Neural cell (in vitro differentiated cells): ENCODE data around the gene E2F4. TPM values are rescaled to one million over a fixed set of nuclear protein-coding genes. Genes with fewer than 3 reads are reported as not detected.
A peak's percentile ranks its signal among the peaks of the same experiment; 100 is the strongest.

ENCODE experiments used
- H2AFZ ChIP-seq: fragments of 200-600, 300-800 bp; sonication (generic), shearing (Covaris generic); 2 replicates; pipeline ENCODE4 v1.6.0; 2014; ENCODE audit warnings: low read depth, mild to moderate bottlenecking, antibody characterized with exemption, low read length, moderate library complexity
- H3F3A ChIP-seq: fragments of 200-600 bp; shearing (Covaris generic); 2 replicates; pipeline ENCODE4 v1.6.1; 2016; ENCODE audit warnings: mild to moderate bottlenecking, moderate library complexity, mixed read lengths, antibody characterized with exemption, low read length; ENCODE audit not compliant: insufficient read depth, poor library complexity, severe bottlenecking
- H3K27ac ChIP-seq: fragments of 200-600, 300-800 bp; sonication (generic), shearing (Covaris generic); 2 replicates; pipeline ENCODE4 v1.5.1; 2014; ENCODE audit warnings: mild to moderate bottlenecking, low read length, moderate library complexity
- H3K27me3 ChIP-seq: fragments of 300-800, 200-600 bp; sonication (generic), shearing (Covaris generic); 2 replicates; pipeline ENCODE4 v1.6.0; 2014; ENCODE audit warnings: mild to moderate bottlenecking, low read depth, low read length, moderate library complexity; ENCODE audit not compliant: insufficient read depth
- H3K36me3 ChIP-seq: fragments of 300-800, 200-600 bp; sonication (generic), shearing (Covaris generic); 2 replicates; pipeline ENCODE4 v1.5.1; 2014; ENCODE audit warnings: mild to moderate bottlenecking, antibody characterized with exemption, low read length, moderate library complexity; ENCODE audit not compliant: insufficient read depth
- H3K4me2 ChIP-seq: fragments of 300-800, 200-600 bp; sonication (generic), shearing (Covaris generic); 2 replicates; pipeline ENCODE4 v1.6.0; 2014; ENCODE audit warnings: mild to moderate bottlenecking, low read length
- H3K4me3 ChIP-seq: fragments of 300-800, 200-600 bp; sonication (generic), shearing (Covaris generic); 2 replicates; pipeline ENCODE4 v1.5.1; 2014; ENCODE audit warnings: mild to moderate bottlenecking, low read length, moderate library complexity
- H3K79me2 ChIP-seq: fragments of 200-600 bp; shearing (Covaris generic); replicated peaks from 2 replicates; pipeline ENCODE4 v1.6.0; 2014; ENCODE audit warnings: mild to moderate bottlenecking, low read length, moderate library complexity; ENCODE audit not compliant: insufficient read depth
- H3K9ac ChIP-seq: fragments of 300-800, 200-600 bp; sonication (generic), shearing (Covaris generic); 2 replicates; pipeline ENCODE4 v1.6.1; 2016; ENCODE audit warnings: mild to moderate bottlenecking, low read length, mixed read lengths
- H3K9me2 ChIP-seq: fragments of 200-600 bp; shearing (Covaris generic); 2 replicates; pipeline ENCODE4 v1.6.1; 2016; ENCODE audit warnings: mild to moderate bottlenecking, low read length, mixed read lengths; ENCODE audit not compliant: insufficient read depth
- H3K9me3 ChIP-seq: fragments of 200-600, 300-800 bp; sonication (generic), shearing (Covaris generic); 2 replicates; pipeline ENCODE4 v1.6.1; 2016; ENCODE audit warnings: mild to moderate bottlenecking, mixed run types, low read length, moderate library complexity, mixed read lengths
- H4K20me1 ChIP-seq: fragments of 200-600 bp; shearing (Covaris generic); 2 replicates; pipeline ENCODE4 v1.6.1; 2016; ENCODE audit warnings: mild to moderate bottlenecking, mixed run types; ENCODE audit not compliant: insufficient read depth
- EP300 ChIP-seq: fragments of 450-650 bp; conservative IDR thresholded peaks from 2 replicates; pipeline ENCODE4 v1.6.1; 2014; ENCODE audit warnings: antibody characterized with exemption, mild to moderate bottlenecking, moderate library complexity; ENCODE audit not compliant: poor library complexity, severe bottlenecking
- EZH2 ChIP-seq: fragments of 200-600, 300-800 bp; shearing (Covaris generic), sonication (generic); IDR thresholded peaks from 2 replicates; pipeline ENCODE4 v1.6.1; 2014; ENCODE audit warnings: antibody characterized with exemption, low read length, borderline replicate concordance, mild to moderate bottlenecking; ENCODE audit not compliant: insufficient read depth, poor library complexity, severe bottlenecking
- MXI1 ChIP-seq: fragments of 450-650 bp; conservative IDR thresholded peaks from 2 replicates; pipeline ENCODE4 v1.6.1; 2014; ENCODE audit warnings: antibody characterized with exemption, mild to moderate bottlenecking; ENCODE audit not compliant: poor library complexity, severe bottlenecking
- POLR2AphosphoS5 ChIP-seq: IDR thresholded peaks from 2 replicates; pipeline ENCODE4 v1.6.1; 2012
- RAD21 ChIP-seq: fragments of 450-650 bp; conservative IDR thresholded peaks from 2 replicates; pipeline ENCODE4 v1.6.1; 2014; ENCODE audit warnings: antibody characterized with exemption, mild to moderate bottlenecking, moderate library complexity
- REST ChIP-seq: IDR thresholded peaks from 2 replicates; pipeline ENCODE4 v1.6.1; 2012; ENCODE audit warnings: borderline replicate concordance
- SMC3 ChIP-seq: fragments of 450-650 bp; conservative IDR thresholded peaks from 2 replicates; pipeline ENCODE4 v1.6.1; 2014; ENCODE audit warnings: antibody characterized with exemption, mild to moderate bottlenecking, moderate library complexity; ENCODE audit not compliant: poor library complexity
- TAF1 ChIP-seq: IDR thresholded peaks from 2 replicates; pipeline ENCODE4 v1.6.1; 2012; ENCODE audit warnings: low read depth
- polyA plus RNA-seq: library from polyadenylated mRNA; depleted of rRNA; stranded (reverse); fragments of >200 nt; gene quantifications from 2 replicates; pipeline ENCODE4 v1.2.3, GENCODE V29; 2014
- TF ChIP-seq, protein P1 (sequence below): fragments of 450-650 bp; IDR thresholded peaks from 2 replicates; pipeline ENCODE4 v1.5.1; 2014; ENCODE audit warnings: antibody characterized with exemption, mild to moderate bottlenecking, moderate library complexity; ENCODE audit not compliant: poor library complexity, severe bottlenecking

The E2F4 gene
- polyA plus RNA-seq, 1 donor from 2014 or later, result 112 TPM

DNA sequence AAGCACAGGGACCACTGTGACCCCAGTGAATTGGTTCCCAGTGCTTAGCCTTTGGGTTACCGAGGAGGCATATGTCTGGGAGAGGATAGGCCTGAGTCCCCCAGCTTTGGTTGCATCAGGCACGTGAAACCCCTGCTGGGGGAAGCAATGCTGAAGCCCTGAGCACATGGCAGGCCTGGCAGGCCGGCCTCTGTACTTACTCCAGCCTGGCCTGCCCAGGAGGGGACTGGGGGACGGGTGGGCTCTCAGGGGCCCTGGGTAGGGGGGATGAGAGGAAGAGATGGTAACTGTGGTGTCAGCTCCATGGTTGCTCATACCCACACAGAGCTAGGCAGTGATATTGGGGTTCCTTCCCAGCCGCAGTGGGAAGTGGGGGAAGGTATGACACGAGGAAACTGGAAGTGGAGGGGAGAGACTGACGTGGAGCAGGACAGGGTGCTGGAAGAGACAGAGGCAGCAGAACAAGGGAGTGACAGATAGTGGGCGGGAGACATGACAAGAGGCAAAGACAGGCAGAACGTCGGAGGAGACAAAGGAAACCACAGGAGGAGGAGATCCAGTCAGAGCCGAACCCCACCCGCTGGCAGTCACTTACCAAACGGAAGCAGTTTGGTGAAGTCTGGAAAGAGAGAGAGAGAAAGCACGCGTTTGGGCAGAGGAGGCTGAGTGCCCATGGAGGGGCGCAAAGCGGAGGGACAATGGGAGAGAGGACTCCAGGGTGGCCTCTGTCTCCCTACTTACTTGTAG is 44.0 kb downstream of the E2F4 start:
- no peaks in the 10 kb centered on the region for H3K27me3 ChIP-seq
- no peaks in the 10 kb centered on the region for H3K9me2 ChIP-seq
- no peaks in the 10 kb centered on the region for H3K79me2 ChIP-seq
- no peak overlapping the region for H3K9ac ChIP-seq
- H3K27ac ChIP-seq, result no peak overlapping the region
- no peak overlapping the region for H3K4me2 ChIP-seq
- H3K36me3 ChIP-seq, result no peaks in the 10 kb centered on the region
- TF ChIP-seq EP300 (no peak), RAD21 (no peak), TAF1 (no peak), EZH2 (no peak), MXI1 (no peak), REST (no peak), POLR2AphosphoS5 (no peak), SMC3 (no peak)
- TF ChIP-seq, protein P1, sequence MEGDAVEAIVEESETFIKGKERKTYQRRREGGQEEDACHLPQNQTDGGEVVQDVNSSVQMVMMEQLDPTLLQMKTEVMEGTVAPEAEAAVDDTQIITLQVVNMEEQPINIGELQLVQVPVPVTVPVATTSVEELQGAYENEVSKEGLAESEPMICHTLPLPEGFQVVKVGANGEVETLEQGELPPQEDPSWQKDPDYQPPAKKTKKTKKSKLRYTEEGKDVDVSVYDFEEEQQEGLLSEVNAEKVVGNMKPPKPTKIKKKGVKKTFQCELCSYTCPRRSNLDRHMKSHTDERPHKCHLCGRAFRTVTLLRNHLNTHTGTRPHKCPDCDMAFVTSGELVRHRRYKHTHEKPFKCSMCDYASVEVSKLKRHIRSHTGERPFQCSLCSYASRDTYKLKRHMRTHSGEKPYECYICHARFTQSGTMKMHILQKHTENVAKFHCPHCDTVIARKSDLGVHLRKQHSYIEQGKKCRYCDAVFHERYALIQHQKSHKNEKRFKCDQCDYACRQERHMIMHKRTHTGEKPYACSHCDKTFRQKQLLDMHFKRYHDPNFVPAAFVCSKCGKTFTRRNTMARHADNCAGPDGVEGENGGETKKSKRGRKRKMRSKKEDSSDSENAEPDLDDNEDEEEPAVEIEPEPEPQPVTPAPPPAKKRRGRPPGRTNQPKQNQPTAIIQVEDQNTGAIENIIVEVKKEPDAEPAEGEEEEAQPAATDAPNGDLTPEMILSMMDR, result no peak
- no peaks in the 10 kb centered on the region for H4K20me1 ChIP-seq
- H3F3A ChIP-seq, result no peaks in the 10 kb centered on the region
- H3K4me3 ChIP-seq, result peak overlapping the region; percentile 38
- no peak overlapping the region for H2AFZ ChIP-seq
- H3K9me3 ChIP-seq, result no peaks in the 10 kb centered on the region

GRCh38 chr16:67236563-67237395 is 44.8 kb downstream of the E2F4 start:
- H3K27me3 ChIP-seq, result no peaks in the 10 kb centered on the region
- no peaks in the 10 kb centered on the region for H3K9me3 ChIP-seq
- no peaks in the 10 kb centered on the region for H3K36me3 ChIP-seq
- H3K9ac ChIP-seq, result no peak overlapping the region
- H3K9me2 ChIP-seq, result no peaks in the 10 kb centered on the region
- no peak overlapping the region for H2AFZ ChIP-seq
- peak overlapping the region; percentile 38 for H3K4me3 ChIP-seq
- no peak overlapping the region for H3K4me2 ChIP-seq
- no peaks in the 10 kb centered on the region for H3K79me2 ChIP-seq
- H3K27ac ChIP-seq, result no peak overlapping the region
- no peaks in the 10 kb centered on the region for H3F3A ChIP-seq
- no peaks in the 10 kb centered on the region for H4K20me1 ChIP-seq
- TF ChIP-seq, protein P1, result no peak
- TF ChIP-seq TAF1, result no peak
- TF ChIP-seq EP300, result no peak
- TF ChIP-seq REST, result no peak
- no peak for TF ChIP-seq POLR2AphosphoS5
- TF ChIP-seq MXI1, result no peak
- TF ChIP-seq EZH2, result no peak
- TF ChIP-seq RAD21, result no peak
- TF ChIP-seq SMC3, result no peak
